ENCODE data around the gene BMPR1B.

Gene BMPR1B

GRCh38 chr4:94947681-94948108 is 189.9 kb downstream of the BMPR1B start:
- FAIRE-seq (no peak), DNase-seq (ENCODE audit: insufficient read length, low spot score) (no peak)

GRCh38 chr4:94954251-94954650 is 196.5 kb downstream of the BMPR1B start:
- TF ChIP-seq POU2F2 (IDR thresholded peaks at IDR 0.05; ENCODE audit: low read depth, low read length) (no peak), POLR2AphosphoS5 (IDR thresholded peaks at IDR 0.05; ENCODE audit: low read depth, low read length) (no peak), POLR2A (IDR thresholded peaks at IDR 0.05; ENCODE audit: low read depth, low read length) (no peak), TAF1 (IDR thresholded peaks at IDR 0.05; ENCODE audit: low read depth, low read length) (no peak), PAX5 (IDR thresholded peaks at IDR 0.05; ENCODE audit: insufficient read depth, low read length, severe bottlenecking) (no peak), SPI1 (IDR thresholded peaks at IDR 0.05; ENCODE audit: low read depth, low read length) (no peak)
- FAIRE-seq (no peak), DNase-seq (ENCODE audit: insufficient read length, low spot score) (no peak)

More at GRCh38 chr4:94947681-94948108, 189.9 kb downstream of the BMPR1B start:
- TF ChIP-seq TAF1 (IDR thresholded peaks at IDR 0.05; ENCODE audit: low read depth, low read length): no peak
- no peak for TF ChIP-seq SPI1 (IDR thresholded peaks at IDR 0.05; ENCODE audit: low read depth, low read length)
- TF ChIP-seq PAX5 (IDR thresholded peaks at IDR 0.05; ENCODE audit: insufficient read depth, low read length, severe bottlenecking): no peak
- TF ChIP-seq POLR2A (IDR thresholded peaks at IDR 0.05; ENCODE audit: low read depth, low read length): no peak
- TF ChIP-seq POU2F2 (IDR thresholded peaks at IDR 0.05; ENCODE audit: low read depth, low read length): no peak
- TF ChIP-seq POLR2AphosphoS5 (IDR thresholded peaks at IDR 0.05; ENCODE audit: low read depth, low read length): no peak

GRCh38 chr4:94957030-94957429 is 199.3 kb downstream of the BMPR1B start:
- DNase-seq (ENCODE audit: insufficient read length, low spot score): no peak
- no peak for FAIRE-seq
- TF ChIP-seq PAX5 (IDR thresholded peaks at IDR 0.05; ENCODE audit: insufficient read depth, low read length, severe bottlenecking) (no peak), POU2F2 (IDR thresholded peaks at IDR 0.05; ENCODE audit: low read depth, low read length) (no peak), POLR2AphosphoS5 (IDR thresholded peaks at IDR 0.05; ENCODE audit: low read depth, low read length) (no peak), POLR2A (IDR thresholded peaks at IDR 0.05; ENCODE audit: low read depth, low read length) (no peak), TAF1 (IDR thresholded peaks at IDR 0.05; ENCODE audit: low read depth, low read length) (no peak), SPI1 (IDR thresholded peaks at IDR 0.05; ENCODE audit: low read depth, low read length) (no peak)

GRCh38 chr4:94959307-94959706 is 201.6 kb downstream of the BMPR1B start:
- no peak for TF ChIP-seq POLR2AphosphoS5 (IDR thresholded peaks at IDR 0.05; ENCODE audit: low read depth, low read length)
- no peak for TF ChIP-seq TAF1 (IDR thresholded peaks at IDR 0.05; ENCODE audit: low read depth, low read length)
- TF ChIP-seq POU2F2 (IDR thresholded peaks at IDR 0.05; ENCODE audit: low read depth, low read length): no peak
- no peak for TF ChIP-seq PAX5 (IDR thresholded peaks at IDR 0.05; ENCODE audit: insufficient read depth, low read length, severe bottlenecking)
- TF ChIP-seq SPI1 (IDR thresholded peaks at IDR 0.05; ENCODE audit: low read depth, low read length): no peak
- no peak for TF ChIP-seq POLR2A (IDR thresholded peaks at IDR 0.05; ENCODE audit: low read depth, low read length)
- FAIRE-seq (no peak), DNase-seq (ENCODE audit: insufficient read length, low spot score) (no peak)

GRCh38 chr4:94960708-94961107 is 203.0 kb downstream of the BMPR1B start:
- FAIRE-seq (no peak), DNase-seq (ENCODE audit: insufficient read length, low spot score) (no peak)
- TF ChIP-seq PAX5 (IDR thresholded peaks at IDR 0.05; ENCODE audit: insufficient read depth, low read length, severe bottlenecking): no peak

- DNase-seq (ENCODE audit: insufficient read length, low spot score) (no peak), FAIRE-seq (no peak)
- TF ChIP-seq POU2F2 (IDR thresholded peaks at IDR 0.05; ENCODE audit: low read depth, low read length) (no peak), TAF1 (IDR thresholded peaks at IDR 0.05; ENCODE audit: low read depth, low read length) (no peak), SPI1 (IDR thresholded peaks at IDR 0.05; ENCODE audit: low read depth, low read length) (no peak), POLR2AphosphoS5 (IDR thresholded peaks at IDR 0.05; ENCODE audit: low read depth, low read length) (no peak), PAX5 (IDR thresholded peaks at IDR 0.05; ENCODE audit: insufficient read depth, low read length, severe bottlenecking) (no peak), POLR2A (IDR thresholded peaks at IDR 0.05; ENCODE audit: low read depth, low read length) (no peak)
Observed at GRCh38 chr4:94961420-94961819, 203.7 kb downstream of the BMPR1B start.

GRCh38 chr4:94962484-94962883 is 204.7 kb downstream of the BMPR1B start:
- no peak for DNase-seq (ENCODE audit: insufficient read length, low spot score)
- no peak for FAIRE-seq
- no peak for TF ChIP-seq POU2F2 (IDR thresholded peaks at IDR 0.05; ENCODE audit: low read depth, low read length)
- TF ChIP-seq TAF1 (IDR thresholded peaks at IDR 0.05; ENCODE audit: low read depth, low read length): no peak
- TF ChIP-seq SPI1 (IDR thresholded peaks at IDR 0.05; ENCODE audit: low read depth, low read length): no peak
- TF ChIP-seq PAX5 (IDR thresholded peaks at IDR 0.05; ENCODE audit: insufficient read depth, low read length, severe bottlenecking): no peak
- TF ChIP-seq POLR2AphosphoS5 (IDR thresholded peaks at IDR 0.05; ENCODE audit: low read depth, low read length): no peak
- no peak for TF ChIP-seq POLR2A (IDR thresholded peaks at IDR 0.05; ENCODE audit: low read depth, low read length)

GRCh38 chr4:94965852-94966251 is 208.1 kb downstream of the BMPR1B start:
- FAIRE-seq: no peak
- DNase-seq (ENCODE audit: insufficient read length, low spot score): no peak
- TF ChIP-seq POLR2A (IDR thresholded peaks at IDR 0.05; ENCODE audit: low read depth, low read length) (no peak), TAF1 (IDR thresholded peaks at IDR 0.05; ENCODE audit: low read depth, low read length) (no peak), PAX5 (IDR thresholded peaks at IDR 0.05; ENCODE audit: insufficient read depth, low read length, severe bottlenecking) (no peak), POLR2AphosphoS5 (IDR thresholded peaks at IDR 0.05; ENCODE audit: low read depth, low read length) (no peak), POU2F2 (IDR thresholded peaks at IDR 0.05; ENCODE audit: low read depth, low read length) (no peak), SPI1 (IDR thresholded peaks at IDR 0.05; ENCODE audit: low read depth, low read length) (no peak)

GRCh38 chr4:94968493-94968892 is 210.7 kb downstream of the BMPR1B start:
- TF ChIP-seq POLR2AphosphoS5 (IDR thresholded peaks at IDR 0.05; ENCODE audit: low read depth, low read length): no peak
- TF ChIP-seq SPI1 (IDR thresholded peaks at IDR 0.05; ENCODE audit: low read depth, low read length): no peak
- TF ChIP-seq POLR2A (IDR thresholded peaks at IDR 0.05; ENCODE audit: low read depth, low read length): no peak
- TF ChIP-seq PAX5 (IDR thresholded peaks at IDR 0.05; ENCODE audit: insufficient read depth, low read length, severe bottlenecking): no peak
- FAIRE-seq (no peak), DNase-seq (ENCODE audit: insufficient read length, low spot score) (no peak)

- DNase-seq (ENCODE audit: insufficient read length, low spot score) (no peak), FAIRE-seq (no peak)
- TF ChIP-seq PAX5 (IDR thresholded peaks at IDR 0.05; ENCODE audit: insufficient read depth, low read length, severe bottlenecking) (no peak), SPI1 (IDR thresholded peaks at IDR 0.05; ENCODE audit: low read depth, low read length) (no peak), POU2F2 (IDR thresholded peaks at IDR 0.05; ENCODE audit: low read depth, low read length) (no peak), TAF1 (IDR thresholded peaks at IDR 0.05; ENCODE audit: low read depth, low read length) (no peak), POLR2AphosphoS5 (IDR thresholded peaks at IDR 0.05; ENCODE audit: low read depth, low read length) (no peak), POLR2A (IDR thresholded peaks at IDR 0.05; ENCODE audit: low read depth, low read length) (no peak)
Observed at GRCh38 chr4:94970650-94971049, 212.9 kb downstream of the BMPR1B start.

Measured in GM12891 (cell line).